Stomach (tissue), 4 donors: Measurements from ENCODE around the gene SSR4.

Experiments
- EP300 ChIP-seq: sonication (generic); formaldehyde crosslinking; IDR thresholded peaks from one replicate; pipeline ENCODE4 v1.6.1; 2017; ENCODE audit warnings: antibody characterized with exemption
- POLR2A ChIP-seq, 4 donors: fragments of 450-650 bp; IDR thresholded peaks; one replicate each; pipeline ENCODE4 v1.6.1; 2016; ENCODE audit warnings: antibody characterized with exemption in 4 of 4, control low read depth in 2 of 4, mild to moderate bottlenecking in 1 of 4, moderate library complexity in 1 of 4
- POLR2AphosphoS5 ChIP-seq, 3 donors: sonication (generic); formaldehyde crosslinking; IDR thresholded peaks; one replicate each; pipeline ENCODE4 v1.6.1; 2016; ENCODE audit warnings: antibody characterized with exemption in 3 of 3
- TF ChIP-seq, protein P1 (sequence below), 7 experiments: fragments of 450-650 bp in 4 of 7; fragments of 200-600 bp in 3 of 7; sonication (generic) in 3 of 7; IDR thresholded peaks; one replicate each; pipeline ENCODE4 v1.5.1; 2016 to 2019; ENCODE audit warnings: antibody characterized with exemption in 7 of 7, control low read depth in 2 of 7, mild to moderate bottlenecking in 1 of 7

DNA sequence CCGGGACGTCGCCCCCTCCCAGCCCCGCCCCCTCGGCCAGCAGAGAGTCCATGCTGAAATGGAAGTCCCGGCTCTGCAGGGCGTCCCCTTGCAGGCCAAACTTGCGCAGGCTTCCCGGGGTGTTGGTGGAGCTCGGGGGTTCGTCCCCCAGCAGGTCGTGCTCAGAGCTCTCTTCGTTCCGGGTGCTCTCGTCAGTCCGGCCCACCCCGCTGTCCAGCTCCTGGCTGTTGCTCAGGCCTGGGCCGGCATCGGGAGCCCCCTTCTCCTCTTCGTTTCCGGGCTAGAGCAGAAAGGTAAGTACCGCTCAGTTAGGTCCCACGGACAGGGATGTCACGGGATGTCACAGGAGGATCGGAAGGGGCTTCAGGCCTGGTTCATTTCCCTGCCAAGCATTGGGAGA is 10.2 kb downstream of the SSR4 start:
- no peak for TF ChIP-seq EP300
- TF ChIP-seq, protein P1, sequence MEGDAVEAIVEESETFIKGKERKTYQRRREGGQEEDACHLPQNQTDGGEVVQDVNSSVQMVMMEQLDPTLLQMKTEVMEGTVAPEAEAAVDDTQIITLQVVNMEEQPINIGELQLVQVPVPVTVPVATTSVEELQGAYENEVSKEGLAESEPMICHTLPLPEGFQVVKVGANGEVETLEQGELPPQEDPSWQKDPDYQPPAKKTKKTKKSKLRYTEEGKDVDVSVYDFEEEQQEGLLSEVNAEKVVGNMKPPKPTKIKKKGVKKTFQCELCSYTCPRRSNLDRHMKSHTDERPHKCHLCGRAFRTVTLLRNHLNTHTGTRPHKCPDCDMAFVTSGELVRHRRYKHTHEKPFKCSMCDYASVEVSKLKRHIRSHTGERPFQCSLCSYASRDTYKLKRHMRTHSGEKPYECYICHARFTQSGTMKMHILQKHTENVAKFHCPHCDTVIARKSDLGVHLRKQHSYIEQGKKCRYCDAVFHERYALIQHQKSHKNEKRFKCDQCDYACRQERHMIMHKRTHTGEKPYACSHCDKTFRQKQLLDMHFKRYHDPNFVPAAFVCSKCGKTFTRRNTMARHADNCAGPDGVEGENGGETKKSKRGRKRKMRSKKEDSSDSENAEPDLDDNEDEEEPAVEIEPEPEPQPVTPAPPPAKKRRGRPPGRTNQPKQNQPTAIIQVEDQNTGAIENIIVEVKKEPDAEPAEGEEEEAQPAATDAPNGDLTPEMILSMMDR (IDR thresholded peaks at IDR 0.05) = no peak
- TF ChIP-seq POLR2A (IDR thresholded peaks at IDR 0.05) = no peak
- TF ChIP-seq POLR2AphosphoS5 (IDR thresholded peaks at IDR 0.05) = no peak
